Astrocyte of the hippocampus (primary cell): Measurements from ENCODE around the gene MEGF6.

Source experiments
- DNase-seq: peaks from one replicate; pipeline ENCODE4 v3.0.0; 2011; ENCODE audit warnings: low read depth, low spot score

The MEGF6 gene

DNA sequence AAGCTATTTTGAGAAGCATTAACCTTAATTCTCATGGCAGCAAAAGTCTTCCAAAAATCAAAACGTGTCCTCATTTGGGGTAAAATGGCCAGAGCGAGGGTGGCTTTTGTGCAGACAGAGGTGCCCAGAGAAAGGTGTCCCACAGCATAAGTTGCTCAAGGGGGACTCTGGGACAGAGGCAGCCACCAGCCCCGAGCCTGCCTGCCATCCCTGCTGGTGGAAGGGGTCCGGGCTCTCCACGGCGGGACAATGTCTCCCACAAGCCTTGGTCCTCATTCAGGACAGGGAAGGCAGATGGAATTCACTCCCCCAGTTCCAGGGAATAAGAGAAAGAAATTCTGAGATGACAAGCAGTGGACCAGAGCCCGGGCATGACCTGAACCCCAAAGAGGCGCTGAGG lies 169.4 kb downstream of the MEGF6 start:
- no peak for DNase-seq

DNA sequence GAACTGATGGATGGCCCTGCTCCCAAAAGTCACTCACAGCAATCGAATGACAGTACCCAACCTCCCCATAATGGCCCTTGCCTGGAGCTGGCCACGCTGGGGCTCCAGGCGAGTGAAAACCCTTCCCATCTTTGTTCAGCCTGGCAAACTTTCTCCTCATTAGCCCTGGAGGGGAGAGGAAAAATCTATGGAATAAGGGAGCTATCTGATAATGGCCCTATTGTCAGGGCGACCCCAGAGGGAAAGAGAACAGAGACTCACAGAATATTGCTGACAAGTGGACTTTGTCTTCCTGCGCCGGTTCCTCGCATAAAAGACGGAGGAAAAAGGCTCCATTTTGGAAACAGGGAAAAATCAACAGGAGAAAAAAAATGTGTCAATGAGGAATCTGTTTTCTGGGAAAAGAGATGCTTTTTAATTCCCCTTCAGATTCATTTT lies 169.9 kb downstream of the MEGF6 start:
- DNase-seq = no peak

GRCh38 chr1:3440711-3441409 lies 170.4 kb downstream of the MEGF6 start:
- no peak for DNase-seq

GRCh38 chr1:3440300-3440681 lies 171.0 kb downstream of the MEGF6 start:
- DNase-seq = no peak
